ENCODE measurements around the gene HOXA10. TPM values are rescaled to one million over a fixed set of nuclear protein-coding genes. Genes with fewer than 3 reads are reported as not detected.

HOXA10 gene
- total RNA-seq, 4 donors from 2014 or later, result 4.7 to 8.9 (median 6.0) TPM

- H3K4me1 ChIP-seq, result peaks cover 85% of the 10 kb centered on the region
- DNase-seq (ENCODE audit: low spot score in 2 of 2), result peak; percentile 71 to 74
- TF ChIP-seq EP300 (IDR thresholded peaks at IDR 0.05), result no peak
- 24% methylated on average over 23 of the region's 30 CpGs for WGBS
- H3K36me3 ChIP-seq, result no peaks in the 10 kb centered on the region
- H3K27ac ChIP-seq, result peak overlapping the region; percentile 97
- H3K9me3 ChIP-seq, result no peaks in the 10 kb centered on the region
- H3K27me3 ChIP-seq, result peaks cover 15% of the 10 kb centered on the region
- H3K4me3 ChIP-seq, result peak overlapping the region; percentile 84
Measured at GRCh38 chr7:27156916-27157701, 17.0 kb downstream of the HOXA10 start.

GRCh38 chr7:27156508-27156898 is 17.6 kb downstream of the HOXA10 start, which contains the start of gene HOXA7:
HOXA7 (minus strand) TSS chr7:27156675; CDS start chr7:27156545, 130 bp downstream.
- peaks cover 85% of the 10 kb centered on the region for H3K4me1 ChIP-seq
- H3K27ac ChIP-seq, result peak within 1 kb of the TSS; percentile 97
- 0% methylated on average over 6 of the region's 33 CpGs for WGBS

GRCh38 chr7:27155816-27156507 is 18.2 kb downstream of the HOXA10 start:
- no peaks in the 10 kb centered on the region for H3K36me3 ChIP-seq
- H3K27ac ChIP-seq, result peak overlapping the region; percentile 97
- peak; percentile 70 to 82 for DNase-seq (ENCODE audit: low spot score in 2 of 2)
- H3K4me3 ChIP-seq, result peak overlapping the region; percentile 84
- H3K27me3 ChIP-seq, result peaks cover 15% of the 10 kb centered on the region
- no peaks in the 10 kb centered on the region for H3K9me3 ChIP-seq
- H3K4me1 ChIP-seq, result peaks cover 86% of the 10 kb centered on the region
- WGBS, result 3% methylated on average over 16 of the region's 63 CpGs
- TF ChIP-seq EP300 (IDR thresholded peaks at IDR 0.05), result no peak
- TF ChIP-seq POLR2AphosphoS5 (IDR thresholded peaks at IDR 0.05), result peak; percentile 24 to 65 (median 53)

More at GRCh38 chr7:27156508-27156898, 17.6 kb downstream of the HOXA10 start, which contains the start of gene HOXA7:
- TF ChIP-seq POLR2A (IDR thresholded peaks at IDR 0.05) (no peak), POLR2AphosphoS5 (IDR thresholded peaks at IDR 0.05) (no peak), EP300 (IDR thresholded peaks at IDR 0.05) (no peak), CTCF (IDR thresholded peaks at IDR 0.05) (no peak)
- Histone ChIP-seq H3K9me3 (no peaks in the 10 kb centered on the region), H3K36me3 (no peaks in the 10 kb centered on the region), H3K4me3 (peak within 1 kb of the TSS; percentile 84), H3K27me3 (peaks cover 15% of the 10 kb centered on the region)
- peak; percentile 91 to 93 for DNase-seq (ENCODE audit: low spot score in 2 of 2)

GRCh38 chr7:27154901-27155815 is 19.0 kb downstream of the HOXA10 start:
- WGBS, result 49% methylated on average over 27 of the region's 48 CpGs
- peaks cover 86% of the 10 kb centered on the region for H3K4me1 ChIP-seq

GRCh38 chr7:27154369-27154768 is 19.8 kb downstream of the HOXA10 start:
- H3K4me3 ChIP-seq, result peak overlapping the region; percentile 84
- TF ChIP-seq CTCF (IDR thresholded peaks at IDR 0.05) (no peak), EP300 (IDR thresholded peaks at IDR 0.05) (no peak), POLR2A (IDR thresholded peaks at IDR 0.05) (no peak), POLR2AphosphoS5 (IDR thresholded peaks at IDR 0.05) (no peak)
- WGBS, result 70% methylated on average over 10 of the region's 10 CpGs
- H3K27me3 ChIP-seq, result peaks cover 15% of the 10 kb centered on the region
- H3K27ac ChIP-seq, result peak overlapping the region; percentile 97
- no peaks in the 10 kb centered on the region for H3K36me3 ChIP-seq
- peak in 1 of 2 donors; percentile 76 for DNase-seq (ENCODE audit: low spot score in 2 of 2)
- peaks cover 91% of the 10 kb centered on the region for H3K4me1 ChIP-seq
- H3K9me3 ChIP-seq, result no peaks in the 10 kb centered on the region

More at GRCh38 chr7:27154901-27155815, 19.0 kb downstream of the HOXA10 start:
- H3K27me3 ChIP-seq, result peaks cover 15% of the 10 kb centered on the region
- peak; percentile 70 to 77 for DNase-seq (ENCODE audit: low spot score in 2 of 2)
- H3K4me3 ChIP-seq, result peak overlapping the region; percentile 84
- H3K36me3 ChIP-seq, result no peaks in the 10 kb centered on the region
- peak overlapping the region; percentile 97 for H3K27ac ChIP-seq
- no peak for TF ChIP-seq EP300 (IDR thresholded peaks at IDR 0.05)
- TF ChIP-seq POLR2AphosphoS5 (IDR thresholded peaks at IDR 0.05), result no peak
- no peak for TF ChIP-seq POLR2A (IDR thresholded peaks at IDR 0.05)
- TF ChIP-seq CTCF (IDR thresholded peaks at IDR 0.05), result no peak
- H3K9me3 ChIP-seq, result no peaks in the 10 kb centered on the region
